H1 (cell line): ENCODE measurements around the gene KMT5C. TPM values are rescaled to one million over a fixed set of nuclear protein-coding genes. Genes with fewer than 3 reads are reported as not detected.

Source experiments
- ASH2L ChIP-seq: fragments of 200-600, 300-600 bp; sonication (generic); IDR thresholded peaks from one replicate; pipeline ENCODE4 v1.7.1; 2017; ENCODE audit warnings: low read length
- CBX8 ChIP-seq: fragments of 300-800, 300-1000 bp; sonication (generic); IDR thresholded peaks from 2 replicates; pipeline ENCODE4 v1.7.1; 2016; ENCODE audit warnings: low read depth, low read length, borderline replicate concordance
- CHD1 ChIP-seq: IDR thresholded peaks from 2 replicates; pipeline ENCODE4 v1.6.1; 2012; ENCODE audit warnings: low read depth, low read length, improper control_type of control experiment
- CHD2 ChIP-seq: IDR thresholded peaks from 2 replicates; pipeline ENCODE4 v1.6.1; 2012; ENCODE audit warnings: low read length, improper control_type of control experiment
- EP300 ChIP-seq, 2 experiments: IDR thresholded peaks; 1 replicate in 1 of 2; 2 replicates in 1 of 2; pipeline ENCODE4 v1.6.1; 2011 to 2012; ENCODE audit warnings: low read depth in 2 of 2, low read length in 2 of 2, mild to moderate bottlenecking in 2 of 2, borderline replicate concordance in 1 of 2, inconsistent platforms in 1 of 2, moderate library complexity in 1 of 2
- EZH2 ChIP-seq: fragments of 200-600 bp; sonication (generic); IDR thresholded peaks from 2 replicates; pipeline ENCODE4 v1.7.1; 2012; ENCODE audit warnings: low read depth, mild to moderate bottlenecking, moderate library complexity, low read length, inconsistent platforms; ENCODE audit not compliant: severe bottlenecking
- GABPA ChIP-seq: IDR thresholded peaks from 2 replicates; pipeline ENCODE4 v1.6.1; 2011; ENCODE audit warnings: mild to moderate bottlenecking, low read length, moderate library complexity, borderline replicate concordance; ENCODE audit not compliant: insufficient read depth
- SP4 ChIP-seq: IDR thresholded peaks from 2 replicates; pipeline ENCODE4 v1.6.1; 2012; ENCODE audit warnings: low read length, inconsistent platforms
- TEAD4 ChIP-seq: IDR thresholded peaks from 2 replicates; pipeline ENCODE4 v1.6.1; 2012; ENCODE audit warnings: low read depth, low read length, inconsistent platforms, mixed read lengths
- ZNF274 ChIP-seq: IDR thresholded peaks from 2 replicates; pipeline ENCODE4 v1.7.0; 2012; ENCODE audit warnings: low read length, borderline replicate concordance; ENCODE audit errors: extremely low read depth
- polyA plus RNA-seq, 7 experiments: library from polyadenylated mRNA; depleted of rRNA in 3 of 7; stranded (reverse) in 5 of 7; unstranded in 2 of 7; fragments of >200 nt in 5 of 7; fragments of 200-250 nt in 2 of 7; gene quantifications; 1 replicate in 5 of 7; 2 replicates in 1 of 7; 4 replicates in 1 of 7; pipeline versions ENCODE4 v1.2.1 to v1.2.3, GENCODE V29; 2011 to 2013; ENCODE audit warnings: missing spikeins in 2 of 7, mixed read lengths in 2 of 7
- total RNA-seq: library from RNA; stranded (reverse); fragmentation: NEBNext Ultra II Directional; extraction: Animal tissue kit (Norgen Biotek cat#: 25700); gene quantifications from 2 replicates; pipeline ENCODE4 v1.2.1, GENCODE V29; 2021
- TF ChIP-seq, protein P1 (sequence below): fragments of 300-600 bp; sonication (generic); IDR thresholded peaks from 2 replicates; pipeline ENCODE4 v1.7.1; 2012; ENCODE audit warnings: low read length, moderate library complexity, mild to moderate bottlenecking, inconsistent platforms; ENCODE audit not compliant: insufficient replicate concordance

Gene KMT5C
- total and polyA plus RNA-seq, 2 of the 8 experiments (the other 6 are each of a cell fraction or from before 2014, with no cell fraction given): 24.9 to 31.5 TPM

GRCh38 chr19:55365245-55365644, 25.6 kb downstream of the KMT5C start (continued):
- TF ChIP-seq, protein P1, sequence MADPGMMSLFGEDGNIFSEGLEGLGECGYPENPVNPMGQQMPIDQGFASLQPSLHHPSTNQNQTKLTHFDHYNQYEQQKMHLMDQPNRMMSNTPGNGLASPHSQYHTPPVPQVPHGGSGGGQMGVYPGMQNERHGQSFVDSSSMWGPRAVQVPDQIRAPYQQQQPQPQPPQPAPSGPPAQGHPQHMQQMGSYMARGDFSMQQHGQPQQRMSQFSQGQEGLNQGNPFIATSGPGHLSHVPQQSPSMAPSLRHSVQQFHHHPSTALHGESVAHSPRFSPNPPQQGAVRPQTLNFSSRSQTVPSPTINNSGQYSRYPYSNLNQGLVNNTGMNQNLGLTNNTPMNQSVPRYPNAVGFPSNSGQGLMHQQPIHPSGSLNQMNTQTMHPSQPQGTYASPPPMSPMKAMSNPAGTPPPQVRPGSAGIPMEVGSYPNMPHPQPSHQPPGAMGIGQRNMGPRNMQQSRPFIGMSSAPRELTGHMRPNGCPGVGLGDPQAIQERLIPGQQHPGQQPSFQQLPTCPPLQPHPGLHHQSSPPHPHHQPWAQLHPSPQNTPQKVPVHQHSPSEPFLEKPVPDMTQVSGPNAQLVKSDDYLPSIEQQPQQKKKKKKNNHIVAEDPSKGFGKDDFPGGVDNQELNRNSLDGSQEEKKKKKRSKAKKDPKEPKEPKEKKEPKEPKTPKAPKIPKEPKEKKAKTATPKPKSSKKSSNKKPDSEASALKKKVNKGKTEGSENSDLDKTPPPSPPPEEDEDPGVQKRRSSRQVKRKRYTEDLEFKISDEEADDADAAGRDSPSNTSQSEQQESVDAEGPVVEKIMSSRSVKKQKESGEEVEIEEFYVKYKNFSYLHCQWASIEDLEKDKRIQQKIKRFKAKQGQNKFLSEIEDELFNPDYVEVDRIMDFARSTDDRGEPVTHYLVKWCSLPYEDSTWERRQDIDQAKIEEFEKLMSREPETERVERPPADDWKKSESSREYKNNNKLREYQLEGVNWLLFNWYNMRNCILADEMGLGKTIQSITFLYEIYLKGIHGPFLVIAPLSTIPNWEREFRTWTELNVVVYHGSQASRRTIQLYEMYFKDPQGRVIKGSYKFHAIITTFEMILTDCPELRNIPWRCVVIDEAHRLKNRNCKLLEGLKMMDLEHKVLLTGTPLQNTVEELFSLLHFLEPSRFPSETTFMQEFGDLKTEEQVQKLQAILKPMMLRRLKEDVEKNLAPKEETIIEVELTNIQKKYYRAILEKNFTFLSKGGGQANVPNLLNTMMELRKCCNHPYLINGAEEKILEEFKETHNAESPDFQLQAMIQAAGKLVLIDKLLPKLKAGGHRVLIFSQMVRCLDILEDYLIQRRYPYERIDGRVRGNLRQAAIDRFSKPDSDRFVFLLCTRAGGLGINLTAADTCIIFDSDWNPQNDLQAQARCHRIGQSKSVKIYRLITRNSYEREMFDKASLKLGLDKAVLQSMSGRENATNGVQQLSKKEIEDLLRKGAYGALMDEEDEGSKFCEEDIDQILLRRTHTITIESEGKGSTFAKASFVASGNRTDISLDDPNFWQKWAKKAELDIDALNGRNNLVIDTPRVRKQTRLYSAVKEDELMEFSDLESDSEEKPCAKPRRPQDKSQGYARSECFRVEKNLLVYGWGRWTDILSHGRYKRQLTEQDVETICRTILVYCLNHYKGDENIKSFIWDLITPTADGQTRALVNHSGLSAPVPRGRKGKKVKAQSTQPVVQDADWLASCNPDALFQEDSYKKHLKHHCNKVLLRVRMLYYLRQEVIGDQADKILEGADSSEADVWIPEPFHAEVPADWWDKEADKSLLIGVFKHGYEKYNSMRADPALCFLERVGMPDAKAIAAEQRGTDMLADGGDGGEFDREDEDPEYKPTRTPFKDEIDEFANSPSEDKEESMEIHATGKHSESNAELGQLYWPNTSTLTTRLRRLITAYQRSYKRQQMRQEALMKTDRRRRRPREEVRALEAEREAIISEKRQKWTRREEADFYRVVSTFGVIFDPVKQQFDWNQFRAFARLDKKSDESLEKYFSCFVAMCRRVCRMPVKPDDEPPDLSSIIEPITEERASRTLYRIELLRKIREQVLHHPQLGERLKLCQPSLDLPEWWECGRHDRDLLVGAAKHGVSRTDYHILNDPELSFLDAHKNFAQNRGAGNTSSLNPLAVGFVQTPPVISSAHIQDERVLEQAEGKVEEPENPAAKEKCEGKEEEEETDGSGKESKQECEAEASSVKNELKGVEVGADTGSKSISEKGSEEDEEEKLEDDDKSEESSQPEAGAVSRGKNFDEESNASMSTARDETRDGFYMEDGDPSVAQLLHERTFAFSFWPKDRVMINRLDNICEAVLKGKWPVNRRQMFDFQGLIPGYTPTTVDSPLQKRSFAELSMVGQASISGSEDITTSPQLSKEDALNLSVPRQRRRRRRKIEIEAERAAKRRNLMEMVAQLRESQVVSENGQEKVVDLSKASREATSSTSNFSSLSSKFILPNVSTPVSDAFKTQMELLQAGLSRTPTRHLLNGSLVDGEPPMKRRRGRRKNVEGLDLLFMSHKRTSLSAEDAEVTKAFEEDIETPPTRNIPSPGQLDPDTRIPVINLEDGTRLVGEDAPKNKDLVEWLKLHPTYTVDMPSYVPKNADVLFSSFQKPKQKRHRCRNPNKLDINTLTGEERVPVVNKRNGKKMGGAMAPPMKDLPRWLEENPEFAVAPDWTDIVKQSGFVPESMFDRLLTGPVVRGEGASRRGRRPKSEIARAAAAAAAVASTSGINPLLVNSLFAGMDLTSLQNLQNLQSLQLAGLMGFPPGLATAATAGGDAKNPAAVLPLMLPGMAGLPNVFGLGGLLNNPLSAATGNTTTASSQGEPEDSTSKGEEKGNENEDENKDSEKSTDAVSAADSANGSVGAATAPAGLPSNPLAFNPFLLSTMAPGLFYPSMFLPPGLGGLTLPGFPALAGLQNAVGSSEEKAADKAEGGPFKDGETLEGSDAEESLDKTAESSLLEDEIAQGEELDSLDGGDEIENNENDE: no peak
- TF ChIP-seq EZH2 (no peak), CHD2 (no peak), ASH2L (no peak), TEAD4 (no peak), CBX8 (no peak), ZNF274 (no peak), GABPA (no peak), SP4 (no peak), CHD1 (no peak), EP300 (IDR thresholded peaks at IDR 0.05; ENCODE audit: borderline replicate concordance in 1 of 2, low read depth in 2 of 2, low read length in 2 of 2) (no peak)
- TF ChIP-seq, all 59 proteins: peak for 0
